ENCODE data around the gene SGTA. TPM values are rescaled to one million over a fixed set of nuclear protein-coding genes. Genes with fewer than 3 reads are reported as not detected.

Gene SGTA
- total RNA-seq, 1 experiment from 2014 or later, result 109 TPM

DNA sequence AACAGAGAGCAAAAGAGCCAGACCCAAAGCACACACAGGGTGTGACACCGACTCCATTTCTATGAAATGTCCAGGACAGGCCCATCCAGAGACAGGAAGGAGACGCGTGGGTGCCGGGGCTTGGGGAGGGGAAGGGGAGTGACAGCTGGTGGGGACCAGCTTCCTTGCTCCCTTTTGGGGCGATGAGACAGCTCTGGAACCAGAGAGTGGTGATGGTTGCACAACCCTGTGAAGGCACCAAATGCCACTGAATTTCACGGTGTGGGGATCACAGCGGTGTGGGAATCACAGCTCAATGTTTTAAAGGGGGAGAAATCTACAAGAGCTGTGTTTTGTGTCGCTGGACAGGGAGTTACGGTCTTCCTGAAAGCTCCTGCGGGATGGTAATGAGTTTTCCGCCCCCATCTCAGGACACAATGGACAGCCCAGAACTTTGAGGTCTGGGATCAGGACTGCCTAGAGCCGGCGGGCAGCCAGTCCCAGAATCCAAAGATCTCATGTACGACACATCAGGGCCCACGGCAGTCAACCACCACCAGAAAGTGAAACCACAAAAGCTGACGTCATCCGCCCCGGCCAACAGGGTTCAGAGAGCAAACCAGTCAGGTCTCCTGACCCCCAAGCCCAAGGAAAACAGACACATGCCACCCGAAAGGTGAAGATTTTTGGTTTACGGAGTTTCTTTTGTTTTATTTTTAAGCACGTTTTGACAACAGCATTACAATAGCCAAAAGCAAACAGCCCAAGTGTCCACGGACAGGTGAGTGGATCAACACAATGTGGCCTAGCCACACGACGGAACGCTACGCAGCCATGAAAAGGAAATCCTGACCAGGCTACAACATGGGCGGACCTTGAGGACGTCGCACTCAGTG lies 7.3 kb downstream of the SGTA start:
- Histone ChIP-seq H3K36me3 (ENCODE audit: control insufficient read depth in 1 of 2, insufficient read depth in 2 of 2, low read length in 2 of 2) (peaks cover 5 to 25% of the 10 kb centered on the region in 2 experiments; a peak in 2 of 4 replicates), H2AFZ (ENCODE audit: low read depth, low read length, poor library complexity, severe bottlenecking) (no peak overlapping the region), H3K9me3 (ENCODE audit: control insufficient read depth in 1 of 2, insufficient read depth in 1 of 2, low read depth in 1 of 2, low read length in 2 of 2) (no peaks in the 10 kb centered on the region), H3K27me3 (ENCODE audit: insufficient read depth, low read length) (no peaks in the 10 kb centered on the region), H3K27ac (ENCODE audit: low read depth, low read length) (no peak overlapping the region), H4K20me1 (ENCODE audit: insufficient read depth) (no peaks in the 10 kb centered on the region; the same call in 1 of the 2 replicates), H3K4me2 (ENCODE audit: low read length) (no peak overlapping the region), H3K4me1 (ENCODE audit: control insufficient read depth in 1 of 2, insufficient read depth in 2 of 2, low read length in 2 of 2) (no peaks in the 10 kb centered on the region), H3K4me3 (replicated peaks in 1 of 2; ENCODE audit: low read depth in 1 of 2, low read length in 2 of 2) (no peak overlapping the region), H3K79me2 (ENCODE audit: insufficient read depth, low read length) (peaks cover 90% of the 10 kb centered on the region), H3K9me2 (ENCODE audit: insufficient read depth) (no peaks in the 10 kb centered on the region), H3K9ac (ENCODE audit: low read length) (no peak overlapping the region)
- intact Hi-C loops (cut with micrococcal nuclease), result no loop called here
- DNase-seq (ENCODE audit: low read depth, low spot score) (no peak), ATAC-seq (no peak)
- ChIA-PET CTCF (no interaction called here), RAD21 (ENCODE audit: low non-redundant PET in 1 of 2, low total read pairs in 2 of 2, uncharacterized antibody in 2 of 2, unreplicated experiment in 2 of 2) (no interaction called here), POLR2A (no interaction called here)
- BruUV-seq (replicated peaks), result no TSS peak
- TF ChIP-seq EZH2phosphoT487 (IDR thresholded peaks at IDR 0.05; ENCODE audit: borderline replicate concordance), result no peak
- TF ChIP-seq, protein P1, sequence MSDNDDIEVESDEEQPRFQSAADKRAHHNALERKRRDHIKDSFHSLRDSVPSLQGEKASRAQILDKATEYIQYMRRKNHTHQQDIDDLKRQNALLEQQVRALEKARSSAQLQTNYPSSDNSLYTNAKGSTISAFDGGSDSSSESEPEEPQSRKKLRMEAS (IDR thresholded peaks at IDR 0.05), result no peak
- TF ChIP-seq EZH2 (IDR thresholded peaks at IDR 0.05), result no peak
- TF ChIP-seq SIN3A (IDR thresholded peaks at IDR 0.05; ENCODE audit: low read depth), result no peak
- TF ChIP-seq RAD21 (IDR thresholded peaks at IDR 0.05; ENCODE audit: low read depth), result no peak
- TF ChIP-seq, protein P2, sequence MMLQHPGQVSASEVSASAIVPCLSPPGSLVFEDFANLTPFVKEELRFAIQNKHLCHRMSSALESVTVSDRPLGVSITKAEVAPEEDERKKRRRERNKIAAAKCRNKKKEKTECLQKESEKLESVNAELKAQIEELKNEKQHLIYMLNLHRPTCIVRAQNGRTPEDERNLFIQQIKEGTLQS (IDR thresholded peaks at IDR 0.05), result no peak
- no peak for TF ChIP-seq EGR1 (IDR thresholded peaks at IDR 0.05; ENCODE audit: low read depth)
- no peak for TF ChIP-seq TCF7L2 (IDR thresholded peaks at IDR 0.05; ENCODE audit: borderline replicate concordance, extremely low read depth, insufficient read depth, insufficient read length)
- TF ChIP-seq YY1 (IDR thresholded peaks at IDR 0.05; ENCODE audit: extremely low read depth, insufficient replicate concordance, low read depth, low read length), result no peak
- TF ChIP-seq POLR2AphosphoS5 (IDR thresholded peaks at IDR 0.05; ENCODE audit: low read depth, low read length), result no peak
- no peak for TF ChIP-seq SP1 (IDR thresholded peaks at IDR 0.05; ENCODE audit: low read depth)
- TF ChIP-seq ELF1 (IDR thresholded peaks at IDR 0.05; ENCODE audit: borderline replicate concordance, low read depth), result no peak
- TF ChIP-seq CEBPB (IDR thresholded peaks at IDR 0.05; ENCODE audit: low read depth), result no peak
- TF ChIP-seq ZFX (IDR thresholded peaks at IDR 0.05), result no peak
- TF ChIP-seq, protein P3, sequence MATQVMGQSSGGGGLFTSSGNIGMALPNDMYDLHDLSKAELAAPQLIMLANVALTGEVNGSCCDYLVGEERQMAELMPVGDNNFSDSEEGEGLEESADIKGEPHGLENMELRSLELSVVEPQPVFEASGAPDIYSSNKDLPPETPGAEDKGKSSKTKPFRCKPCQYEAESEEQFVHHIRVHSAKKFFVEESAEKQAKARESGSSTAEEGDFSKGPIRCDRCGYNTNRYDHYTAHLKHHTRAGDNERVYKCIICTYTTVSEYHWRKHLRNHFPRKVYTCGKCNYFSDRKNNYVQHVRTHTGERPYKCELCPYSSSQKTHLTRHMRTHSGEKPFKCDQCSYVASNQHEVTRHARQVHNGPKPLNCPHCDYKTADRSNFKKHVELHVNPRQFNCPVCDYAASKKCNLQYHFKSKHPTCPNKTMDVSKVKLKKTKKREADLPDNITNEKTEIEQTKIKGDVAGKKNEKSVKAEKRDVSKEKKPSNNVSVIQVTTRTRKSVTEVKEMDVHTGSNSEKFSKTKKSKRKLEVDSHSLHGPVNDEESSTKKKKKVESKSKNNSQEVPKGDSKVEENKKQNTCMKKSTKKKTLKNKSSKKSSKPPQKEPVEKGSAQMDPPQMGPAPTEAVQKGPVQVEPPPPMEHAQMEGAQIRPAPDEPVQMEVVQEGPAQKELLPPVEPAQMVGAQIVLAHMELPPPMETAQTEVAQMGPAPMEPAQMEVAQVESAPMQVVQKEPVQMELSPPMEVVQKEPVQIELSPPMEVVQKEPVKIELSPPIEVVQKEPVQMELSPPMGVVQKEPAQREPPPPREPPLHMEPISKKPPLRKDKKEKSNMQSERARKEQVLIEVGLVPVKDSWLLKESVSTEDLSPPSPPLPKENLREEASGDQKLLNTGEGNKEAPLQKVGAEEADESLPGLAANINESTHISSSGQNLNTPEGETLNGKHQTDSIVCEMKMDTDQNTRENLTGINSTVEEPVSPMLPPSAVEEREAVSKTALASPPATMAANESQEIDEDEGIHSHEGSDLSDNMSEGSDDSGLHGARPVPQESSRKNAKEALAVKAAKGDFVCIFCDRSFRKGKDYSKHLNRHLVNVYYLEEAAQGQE (IDR thresholded peaks at IDR 0.05; ENCODE audit: low read depth), result no peak
- TF ChIP-seq, protein P4, sequence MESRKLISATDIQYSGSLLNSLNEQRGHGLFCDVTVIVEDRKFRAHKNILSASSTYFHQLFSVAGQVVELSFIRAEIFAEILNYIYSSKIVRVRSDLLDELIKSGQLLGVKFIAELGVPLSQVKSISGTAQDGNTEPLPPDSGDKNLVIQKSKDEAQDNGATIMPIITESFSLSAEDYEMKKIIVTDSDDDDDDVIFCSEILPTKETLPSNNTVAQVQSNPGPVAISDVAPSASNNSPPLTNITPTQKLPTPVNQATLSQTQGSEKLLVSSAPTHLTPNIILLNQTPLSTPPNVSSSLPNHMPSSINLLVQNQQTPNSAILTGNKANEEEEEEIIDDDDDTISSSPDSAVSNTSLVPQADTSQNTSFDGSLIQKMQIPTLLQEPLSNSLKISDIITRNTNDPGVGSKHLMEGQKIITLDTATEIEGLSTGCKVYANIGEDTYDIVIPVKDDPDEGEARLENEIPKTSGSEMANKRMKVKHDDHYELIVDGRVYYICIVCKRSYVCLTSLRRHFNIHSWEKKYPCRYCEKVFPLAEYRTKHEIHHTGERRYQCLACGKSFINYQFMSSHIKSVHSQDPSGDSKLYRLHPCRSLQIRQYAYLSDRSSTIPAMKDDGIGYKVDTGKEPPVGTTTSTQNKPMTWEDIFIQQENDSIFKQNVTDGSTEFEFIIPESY (IDR thresholded peaks at IDR 0.05; ENCODE audit: extremely low read depth, insufficient replicate concordance, low read length), result no peak
- no peak for TF ChIP-seq SRF (IDR thresholded peaks at IDR 0.05; ENCODE audit: low read depth)

All from HCT116 (cell line).